ENCODE measurements around the gene RGS9BP.
A peak's percentile ranks its signal among the peaks of the same experiment; 100 is the strongest.
"Not testable (repeated sequence)": the region's sequence is repeated elsewhere in the genome, so short reads cannot be mapped to it uniquely, and the experiment has no call there.

RGS9BP gene

GRCh38 chr19:32709032-32709431, 33.4 kb downstream of the RGS9BP start:
- H3K23ac ChIP-seq (ENCODE audit: low read length) = no peak overlapping the region
- H3K79me1 ChIP-seq (ENCODE audit: low read length) = no peaks in the 10 kb centered on the region
- no peak overlapping the region for H3K4me2 ChIP-seq (ENCODE audit: low read length)
- H4K12ac ChIP-seq (ENCODE audit: low read depth, low read length) = no peak overlapping the region
- H2AFZ ChIP-seq (ENCODE audit: insufficient read depth, low read length, poor library complexity) = no peak overlapping the region
- H2BK12ac ChIP-seq (ENCODE audit: low read length) = no peak overlapping the region
- H3K36me3 ChIP-seq (ENCODE audit: control insufficient read depth in 1 of 2, insufficient read depth in 2 of 2, low read length in 2 of 2) = peaks cover 0 to 6% of the 10 kb centered on the region in 2 experiments
- H3K18ac ChIP-seq (ENCODE audit: low read length) = no peak overlapping the region
- no peak overlapping the region for H3K27ac ChIP-seq (ENCODE audit: low read depth, low read length)
- H3K4me3 ChIP-seq (ENCODE audit: low read depth, low read length) = no peak overlapping the region
- H3K4ac ChIP-seq (ENCODE audit: low read depth, low read length) = no peak overlapping the region
- no peak overlapping the region for H2BK120ac ChIP-seq (ENCODE audit: insufficient read depth, low read length, poor library complexity)
- H3K27me3 ChIP-seq (ENCODE audit: insufficient read depth, low read length) = no peaks in the 10 kb centered on the region
- H4K8ac ChIP-seq (ENCODE audit: low read depth, low read length) = no peak overlapping the region
- H4K91ac ChIP-seq (ENCODE audit: low read depth, low read length) = no peak overlapping the region
- no peak for DNase-seq
- no peak overlapping the region for H3K9ac ChIP-seq (ENCODE audit: low read length)
- H3K4me1 ChIP-seq (ENCODE audit: control insufficient read depth in 1 of 2, insufficient read depth in 2 of 2, low read length in 2 of 2) = no peaks in the 10 kb centered on the region
- no CpG with 5 or more reads among the region's 5 CpGs for WGBS (ENCODE audit: extremely low coverage, insufficient coverage, insufficient read length)
- H2BK5ac ChIP-seq (ENCODE audit: low read depth, low read length, poor library complexity) = no peak overlapping the region
- no peak overlapping the region for H3K14ac ChIP-seq (ENCODE audit: low read length)
- no peak overlapping the region for H2AK5ac ChIP-seq (ENCODE audit: low read length)
- no peaks in the 10 kb centered on the region for H3K9me3 ChIP-seq (ENCODE audit: insufficient read depth, low read depth, low read length)
- no peaks in the 10 kb centered on the region for H3K79me2 ChIP-seq (ENCODE audit: control insufficient read depth, insufficient read depth, low read length, poor library complexity)

GRCh38 chr19:32711747-32712146, 36.1 kb downstream of the RGS9BP start:
- no peak overlapping the region for H3K23ac ChIP-seq (ENCODE audit: low read length)
- H3K36me3 ChIP-seq (ENCODE audit: control insufficient read depth in 1 of 2, insufficient read depth in 2 of 2, low read length in 2 of 2) = peaks cover 0 to 6% of the 10 kb centered on the region in 2 experiments
- H2BK12ac ChIP-seq (ENCODE audit: low read length) = no peak overlapping the region
- no peak overlapping the region for H2AFZ ChIP-seq (ENCODE audit: insufficient read depth, low read length, poor library complexity)
- no peak overlapping the region for H4K91ac ChIP-seq (ENCODE audit: low read depth, low read length)
- H3K9ac ChIP-seq (ENCODE audit: low read length) = no peak overlapping the region
- peak; percentile 42 for DNase-seq
- no peaks in the 10 kb centered on the region for H3K79me1 ChIP-seq (ENCODE audit: low read length)
- no peak overlapping the region for H2AK5ac ChIP-seq (ENCODE audit: low read length)
- H3K79me2 ChIP-seq (ENCODE audit: control insufficient read depth, insufficient read depth, low read length, poor library complexity) = no peaks in the 10 kb centered on the region
- no CpG with 5 or more reads among the region's 6 CpGs for WGBS (ENCODE audit: extremely low coverage, insufficient coverage, insufficient read length)
- H2BK120ac ChIP-seq (ENCODE audit: insufficient read depth, low read length, poor library complexity) = no peak overlapping the region
- H4K8ac ChIP-seq (ENCODE audit: low read depth, low read length) = no peak overlapping the region
- H4K12ac ChIP-seq (ENCODE audit: low read depth, low read length) = no peak overlapping the region
- H3K27me3 ChIP-seq (ENCODE audit: insufficient read depth, low read length) = no peaks in the 10 kb centered on the region
- H3K27ac ChIP-seq (ENCODE audit: low read depth, low read length) = no peak overlapping the region
- no peak overlapping the region for H3K14ac ChIP-seq (ENCODE audit: low read length)
- no peak overlapping the region for H3K4ac ChIP-seq (ENCODE audit: low read depth, low read length)
- H2BK5ac ChIP-seq (ENCODE audit: low read depth, low read length, poor library complexity) = no peak overlapping the region
- H3K9me3 ChIP-seq (ENCODE audit: insufficient read depth, low read depth, low read length) = no peaks in the 10 kb centered on the region
- no peaks in the 10 kb centered on the region for H3K4me1 ChIP-seq (ENCODE audit: control insufficient read depth in 1 of 2, insufficient read depth in 2 of 2, low read length in 2 of 2)
- H3K4me3 ChIP-seq (ENCODE audit: low read depth, low read length) = no peak overlapping the region
- H3K18ac ChIP-seq (ENCODE audit: low read length) = no peak overlapping the region
- H3K4me2 ChIP-seq (ENCODE audit: low read length) = no peak overlapping the region

- not testable (repeated sequence) for H3K27ac ChIP-seq (ENCODE audit: low read depth, low read length); H3K79me2 ChIP-seq (ENCODE audit: control insufficient read depth, insufficient read depth, low read length, poor library complexity); H3K14ac ChIP-seq (ENCODE audit: low read length)
Observed at GRCh38 chr19:32716203-32716602, 40.6 kb downstream of the RGS9BP start.

GRCh38 chr19:32717496-32717895, 41.8 kb downstream of the RGS9BP start:
- H3K4me2 ChIP-seq (ENCODE audit: low read length) = no peak overlapping the region
- no peak overlapping the region for H2AFZ ChIP-seq (ENCODE audit: insufficient read depth, low read length, poor library complexity)
- DNase-seq = no peak
- no peak overlapping the region for H4K8ac ChIP-seq (ENCODE audit: low read depth, low read length)
- H2BK12ac ChIP-seq (ENCODE audit: low read length) = no peak overlapping the region
- no peaks in the 10 kb centered on the region for H3K79me1 ChIP-seq (ENCODE audit: low read length)
- H4K91ac ChIP-seq (ENCODE audit: low read depth, low read length) = peak overlapping the region; percentile 41
- H3K27ac ChIP-seq (ENCODE audit: low read depth, low read length) = no peak overlapping the region
- H3K14ac ChIP-seq (ENCODE audit: low read length) = no peak overlapping the region
- H2AK5ac ChIP-seq (ENCODE audit: low read length) = no peak overlapping the region
- no peaks in the 10 kb centered on the region for H3K9me3 ChIP-seq (ENCODE audit: insufficient read depth, low read depth, low read length)
- H3K9ac ChIP-seq (ENCODE audit: low read length) = no peak overlapping the region
- no CpG with 5 or more reads among the region's 5 CpGs for WGBS (ENCODE audit: extremely low coverage, insufficient coverage, insufficient read length)
- peaks cover 0 to 2% of the 10 kb centered on the region in 2 experiments for H3K36me3 ChIP-seq (ENCODE audit: control insufficient read depth in 1 of 2, insufficient read depth in 2 of 2, low read length in 2 of 2)
- H3K79me2 ChIP-seq (ENCODE audit: control insufficient read depth, insufficient read depth, low read length, poor library complexity) = no peaks in the 10 kb centered on the region
- no peak overlapping the region for H3K4me3 ChIP-seq (ENCODE audit: low read depth, low read length)
- H3K4me1 ChIP-seq (ENCODE audit: control insufficient read depth in 1 of 2, insufficient read depth in 2 of 2, low read length in 2 of 2) = peaks cover 0 to 6% of the 10 kb centered on the region in 2 experiments
- H3K23ac ChIP-seq (ENCODE audit: low read length) = no peak overlapping the region
- H3K18ac ChIP-seq (ENCODE audit: low read length) = no peak overlapping the region
- H3K27me3 ChIP-seq (ENCODE audit: insufficient read depth, low read length) = no peaks in the 10 kb centered on the region
- no peak overlapping the region for H2BK5ac ChIP-seq (ENCODE audit: low read depth, low read length, poor library complexity)
- no peak overlapping the region for H2BK120ac ChIP-seq (ENCODE audit: insufficient read depth, low read length, poor library complexity)
- no peak overlapping the region for H3K4ac ChIP-seq (ENCODE audit: low read depth, low read length)
- H4K12ac ChIP-seq (ENCODE audit: low read depth, low read length) = no peak overlapping the region

More at GRCh38 chr19:32716203-32716602, 40.6 kb downstream of the RGS9BP start:
- H3K27me3 ChIP-seq (ENCODE audit: insufficient read depth, low read length); H2BK12ac ChIP-seq (ENCODE audit: low read length); H3K4me2 ChIP-seq (ENCODE audit: low read length); H3K36me3 ChIP-seq (ENCODE audit: control insufficient read depth in 1 of 2, insufficient read depth in 2 of 2, low read length in 2 of 2); H3K4me3 ChIP-seq (ENCODE audit: low read depth, low read length); H4K8ac ChIP-seq (ENCODE audit: low read depth, low read length); H2BK120ac ChIP-seq (ENCODE audit: insufficient read depth, low read length, poor library complexity); H3K9ac ChIP-seq (ENCODE audit: low read length); H4K12ac ChIP-seq (ENCODE audit: low read depth, low read length); H4K91ac ChIP-seq (ENCODE audit: low read depth, low read length); H3K18ac ChIP-seq (ENCODE audit: low read length); H3K9me3 ChIP-seq (ENCODE audit: insufficient read depth, low read depth, low read length); H3K23ac ChIP-seq (ENCODE audit: low read length); H2AK5ac ChIP-seq (ENCODE audit: low read length); H3K79me1 ChIP-seq (ENCODE audit: low read length); H3K4ac ChIP-seq (ENCODE audit: low read depth, low read length); H2AFZ ChIP-seq (ENCODE audit: insufficient read depth, low read length, poor library complexity); DNase-seq; H2BK5ac ChIP-seq (ENCODE audit: low read depth, low read length, poor library complexity); H3K4me1 ChIP-seq (ENCODE audit: control insufficient read depth in 1 of 2, insufficient read depth in 2 of 2, low read length in 2 of 2): not testable (repeated sequence)
- no CpG with 5 or more reads among the region's 7 CpGs for WGBS (ENCODE audit: extremely low coverage, insufficient coverage, insufficient read length)

Data from trophoblast cell (in vitro differentiated cells and primary cell).